Small intestine (tissue), 7 donors: Measurements from ENCODE around the gene SLC29A1. TPM values are rescaled to one million over a fixed set of nuclear protein-coding genes. Genes with fewer than 3 reads are reported as not detected.

Experiments
- DNase-seq, 2 donors: peaks; one replicate each; pipeline versions ENCODE4 v3.0.0 to v3.0.0-alpha.2; 2013
- FAIRE-seq: peaks from 2 replicates; lab custom pipeline; 2012; peaks lifted over from hg19 to GRCh38; lab: Jason Lieb, UNC
- H3K27ac ChIP-seq, 3 donors: one replicate each; pipeline ENCODE4 v1.5.1; 2013; ENCODE audit warnings: low read length in 2 of 3, mild to moderate bottlenecking in 2 of 3, control low read depth in 1 of 3, inconsistent platforms in 1 of 3, low read depth in 1 of 3, moderate library complexity in 1 of 3
- H3K27me3 ChIP-seq, 3 donors: one replicate each; pipeline ENCODE4 v1.6.1; 2013; ENCODE audit warnings: low read length in 3 of 3, inconsistent platforms in 1 of 3; ENCODE audit not compliant: control insufficient read depth in 3 of 3, insufficient read depth in 3 of 3
- H3K36me3 ChIP-seq, 3 donors: one replicate each; pipeline ENCODE4 v1.6.1; 2013; ENCODE audit warnings: low read length in 3 of 3, inconsistent platforms in 1 of 3, low read depth in 1 of 3, mild to moderate bottlenecking in 1 of 3, moderate library complexity in 1 of 3; ENCODE audit not compliant: control insufficient read depth in 3 of 3, insufficient read depth in 2 of 3
- H3K4me1 ChIP-seq, 3 donors: one replicate each; pipeline ENCODE4 v1.6.1; 2013; ENCODE audit warnings: low read length in 2 of 3, inconsistent platforms in 1 of 3, low read depth in 1 of 3, mild to moderate bottlenecking in 1 of 3, moderate library complexity in 1 of 3; ENCODE audit not compliant: control insufficient read depth in 3 of 3, insufficient read depth in 2 of 3
- H3K4me3 ChIP-seq, 3 donors: one replicate each; pipeline ENCODE4 v1.5.1; 2013; ENCODE audit warnings: low read length in 3 of 3, control low read depth in 1 of 3, inconsistent platforms in 1 of 3, low read depth in 1 of 3, mild to moderate bottlenecking in 1 of 3, moderate library complexity in 1 of 3
- H3K9me3 ChIP-seq, 2 donors: one replicate each; pipeline ENCODE4 v1.6.1; 2013; ENCODE audit warnings: low read depth in 1 of 2, low read length in 1 of 2; ENCODE audit not compliant: control insufficient read depth in 2 of 2, insufficient read depth in 1 of 2
- WGBS, 3 donors: extraction: QIAGEN DNeasy Blood & Tissue Kit; methylation state at CpG; one replicate each; pipeline ENCODE4 v1.1.7; 2013; 5-methylcytosine and 5-hydroxymethylcytosine counted together
- polyA plus RNA-seq, 4 donors: library from polyadenylated mRNA; stranded (reverse) in 3 of 4; unstranded in 1 of 4; fragments of 200-250 nt in 3 of 4; fragments of 120-200 nt in 1 of 4; gene quantifications; one replicate each; pipeline versions ENCODE4 v1.2.1 to v1.2.3, GENCODE V29; 2013
- donor health status: healthy with polysubstance abuse.
- donor health status: control.
- donor health status: control.
- donor health status: Bipolar disorder and iron deficiency.
- donor health status: healthy.

SLC29A1 gene
- polyA plus RNA-seq, 4 donors: 2.4 to 38.0 (median 13.6) TPM

GRCh38 chr6:44265722-44266233, 42.4 kb downstream of the SLC29A1 start:
- peaks cover 0 to 28% (median 20%) of the 10 kb centered on the region in 3 donors for H3K4me1 ChIP-seq
- 59 to 67% (median 64%) methylated on average over 17 of the region's 17 CpGs for WGBS, 3 donors
- DNase-seq (no peak), FAIRE-seq (no peak)
- H3K27me3 ChIP-seq: peaks cover 4 to 21% (median 9%) of the 10 kb centered on the region in 3 donors
- peaks cover 0 to 23% (median 0%) of the 10 kb centered on the region in 3 donors for H3K36me3 ChIP-seq
- H3K9me3 ChIP-seq: peaks cover 0 to 2% of the 10 kb centered on the region in 2 donors
- peak overlapping the region in 1 of 3 donors; percentile 82 for H3K27ac ChIP-seq
- peak overlapping the region; percentile 66 to 85 (median 85) for H3K4me3 ChIP-seq

GRCh38 chr6:44266347-44266746, 43.0 kb downstream of the SLC29A1 start:
- WGBS, 3 donors: 57 to 77% (median 64%) methylated on average over 3 of the region's 3 CpGs
- peaks cover 0 to 2% of the 10 kb centered on the region in 2 donors for H3K9me3 ChIP-seq
- peak overlapping the region in 1 of 3 donors; percentile 49 for H3K27ac ChIP-seq
- no peak for FAIRE-seq
- no peak overlapping the region for H3K4me3 ChIP-seq
- H3K36me3 ChIP-seq: peaks cover 0 to 20% (median 0%) of the 10 kb centered on the region in 3 donors
- peaks cover 0 to 28% (median 20%) of the 10 kb centered on the region in 3 donors for H3K4me1 ChIP-seq
- peaks cover 4 to 26% (median 12%) of the 10 kb centered on the region in 3 donors for H3K27me3 ChIP-seq
- DNase-seq: no peak

- H3K4me1 ChIP-seq: peaks cover 0 to 24% (median 20%) of the 10 kb centered on the region in 3 donors
- peaks cover 0 to 11% (median 0%) of the 10 kb centered on the region in 3 donors for H3K36me3 ChIP-seq
- 44 to 67% (median 58%) methylated on average over 10 of the region's 10 CpGs for WGBS, 3 donors
- H3K27ac ChIP-seq: no peak overlapping the region
- DNase-seq (no peak), FAIRE-seq (no peak)
- H3K9me3 ChIP-seq: peaks cover 0 to 2% of the 10 kb centered on the region in 2 donors
- no peak overlapping the region for H3K4me3 ChIP-seq
- peaks cover 7 to 35% (median 15%) of the 10 kb centered on the region in 3 donors for H3K27me3 ChIP-seq
Measured at GRCh38 chr6:44267252-44267651, 43.9 kb downstream of the SLC29A1 start.

- Histone ChIP-seq H3K27ac (no peak overlapping the region), H3K4me3 (no peak overlapping the region), H3K27me3 (peaks cover 8 to 44% (median 19%) of the 10 kb centered on the region in 3 donors), H3K4me1 (peaks cover 0 to 15% (median 13%) of the 10 kb centered on the region in 3 donors), H3K36me3 (peaks cover 0 to 3% (median 0%) of the 10 kb centered on the region in 3 donors), H3K9me3 (peaks cover 0 to 2% of the 10 kb centered on the region in 2 donors)
- DNase-seq (peak; percentile 67 to 71), FAIRE-seq (no peak)
- 15 to 22% (median 21%) methylated on average over 5 of the region's 5 CpGs for WGBS, 3 donors
Measured at GRCh38 chr6:44268095-44268628, 44.8 kb downstream of the SLC29A1 start.

DNA sequence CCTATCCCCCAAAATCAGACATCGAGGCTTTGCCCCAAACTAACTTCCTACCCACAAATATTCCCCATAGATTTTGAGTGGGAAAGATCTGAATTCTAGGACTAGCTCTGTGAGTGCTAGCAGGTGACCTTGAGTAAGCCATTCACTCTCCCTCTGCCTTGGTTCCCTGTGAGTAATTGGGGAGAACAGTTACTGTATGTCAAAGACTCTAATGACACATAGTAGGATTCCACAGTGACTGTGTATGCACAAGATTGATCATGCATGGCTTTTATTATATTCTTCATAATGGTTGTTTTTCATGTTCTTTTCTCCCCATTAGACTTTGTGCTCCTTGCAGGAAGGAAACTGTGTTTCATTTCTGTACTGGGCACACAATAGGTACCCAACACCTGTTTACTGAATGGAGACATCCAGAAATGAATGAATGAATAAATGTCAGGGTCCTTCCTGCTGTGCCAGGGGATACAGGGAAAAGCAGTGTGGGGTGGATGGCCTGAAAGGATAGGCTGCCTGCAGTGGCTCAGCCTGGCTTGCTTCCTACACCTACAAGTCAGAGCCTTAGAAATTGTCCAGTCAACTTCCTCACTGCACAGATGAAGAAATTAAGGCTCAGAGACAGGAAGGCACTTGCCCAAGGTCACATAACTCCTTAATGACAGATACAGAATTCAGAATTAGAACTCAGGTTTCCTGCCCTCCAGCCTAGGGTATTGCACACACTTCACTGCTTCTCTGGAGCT, 46.0 kb downstream of the SLC29A1 start:
- H3K4me3 ChIP-seq: no peak overlapping the region
- peaks cover 0 to 2% of the 10 kb centered on the region in 2 donors for H3K9me3 ChIP-seq
- no peak overlapping the region for H3K27ac ChIP-seq
- FAIRE-seq: no peak
- WGBS, 3 donors: 40 to 74% (median 71%) methylated on average over 1 of the region's 1 CpG
- peaks cover 0 to 4% (median 2%) of the 10 kb centered on the region in 3 donors for H3K4me1 ChIP-seq
- no peak for DNase-seq
- no peaks in the 10 kb centered on the region for H3K36me3 ChIP-seq
- peaks cover 11 to 56% (median 22%) of the 10 kb centered on the region in 3 donors for H3K27me3 ChIP-seq

DNA sequence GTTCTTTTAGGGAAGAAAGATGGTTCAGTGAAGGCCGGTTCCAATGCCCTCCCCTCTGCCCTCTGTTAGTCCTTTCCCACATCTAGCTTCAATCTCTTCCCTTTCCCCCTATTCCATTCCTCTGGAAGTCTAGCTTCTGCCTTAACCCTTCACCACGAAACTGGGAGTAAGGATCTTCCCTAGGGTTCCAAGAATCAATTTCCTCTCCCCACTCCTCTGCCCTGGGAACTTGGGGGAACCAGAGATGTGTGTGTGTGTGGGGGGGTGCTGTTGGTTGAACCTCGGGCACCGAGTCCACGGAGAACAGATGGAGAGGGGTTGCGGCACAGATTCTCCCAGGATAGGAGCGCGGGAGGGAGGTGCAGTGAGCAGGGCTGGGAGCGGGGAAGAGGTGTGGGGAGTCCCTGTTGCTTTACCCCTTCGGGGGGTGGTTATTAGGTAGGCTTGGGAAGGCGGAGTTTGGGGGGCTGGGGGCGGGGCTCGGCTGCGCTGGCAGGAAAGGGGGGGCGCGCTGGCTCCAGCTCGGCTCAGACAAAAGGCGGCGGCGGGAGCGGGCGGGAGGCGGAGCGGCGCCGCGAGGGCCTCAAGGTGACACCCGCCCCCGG, 46.6 kb downstream of the SLC29A1 start, which contains the start of gene TMEM151B:
Gene TMEM151B, plus strand, starts transcription at position 530 of the 605 bp plus-strand sequence. CDS start 293 bp downstream, outside the sequence.
- Histone ChIP-seq H3K4me1 (no peaks in the 10 kb centered on the region), H3K27me3 (peaks cover 12 to 61% (median 22%) of the 10 kb centered on the region in 3 donors), H3K9me3 (peaks cover 0 to 2% of the 10 kb centered on the region in 2 donors), H3K36me3 (no peaks in the 10 kb centered on the region), H3K4me3 (peak within 1 kb of the TSS in 1 of 3 donors; percentile 39), H3K27ac (no peak within 1 kb of the TSS)
- no peak for DNase-seq
- 16 to 40% (median 18%) methylated on average over 12 to 27 of the region's 29 CpGs for WGBS, 3 donors
- no peak for FAIRE-seq

DNA sequence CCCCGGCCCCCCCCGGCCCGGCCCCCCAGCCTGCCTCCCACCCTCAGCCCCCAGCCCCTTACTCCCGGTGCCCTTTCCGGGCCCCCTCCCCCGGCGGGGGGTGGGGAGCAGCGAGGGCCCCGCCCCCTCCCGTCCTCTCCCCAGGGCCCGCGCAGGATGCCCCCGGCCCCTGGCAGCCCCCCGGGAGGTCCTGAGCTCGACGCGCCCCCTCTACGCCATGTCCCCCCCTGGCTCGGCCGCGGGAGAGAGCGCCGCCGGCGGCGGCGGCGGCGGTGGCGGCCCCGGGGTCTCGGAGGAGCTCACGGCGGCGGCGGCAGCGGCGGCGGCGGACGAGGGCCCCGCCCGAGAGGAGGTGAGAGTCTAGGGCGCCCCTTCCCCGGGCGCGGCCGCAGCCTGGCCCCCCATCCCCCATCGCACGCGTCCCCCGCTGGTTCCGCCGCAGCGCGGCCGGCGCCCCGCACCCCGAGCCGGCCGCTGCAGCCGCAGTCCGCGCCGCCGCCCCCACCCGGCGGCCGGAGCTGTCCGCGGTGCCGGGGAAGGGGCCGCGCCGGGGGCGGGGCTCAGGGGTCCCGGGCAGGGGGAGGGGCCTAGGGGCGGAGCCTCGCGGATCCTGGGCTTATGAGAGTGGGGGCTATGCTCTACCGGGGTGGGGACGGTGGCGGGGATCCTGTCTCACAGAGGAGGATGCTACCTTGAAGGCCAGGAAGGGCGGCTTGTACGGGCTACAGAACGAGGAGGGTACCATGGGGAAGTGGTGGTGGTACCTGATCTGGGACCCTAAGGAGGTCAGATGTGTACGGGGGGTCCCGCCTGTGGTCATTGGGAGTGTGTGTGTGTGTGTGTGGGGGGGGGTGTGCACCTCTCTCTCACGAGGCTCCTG, 47.4 kb downstream of the SLC29A1 start:
- peaks cover 0 to 2% of the 10 kb centered on the region in 2 donors for H3K9me3 ChIP-seq
- 2 to 4% (median 3%) methylated on average over 25 to 85 of the region's 90 CpGs for WGBS, 3 donors
- peak overlapping the region in 1 of 3 donors; percentile 39 for H3K4me3 ChIP-seq
- no peak overlapping the region for H3K27ac ChIP-seq
- no peaks in the 10 kb centered on the region for H3K4me1 ChIP-seq
- FAIRE-seq (no peak), DNase-seq (peak in 1 of 2 donors; percentile 24)
- peaks cover 17 to 68% (median 27%) of the 10 kb centered on the region in 3 donors for H3K27me3 ChIP-seq
- H3K36me3 ChIP-seq: no peaks in the 10 kb centered on the region
